Stimulated activated naive CD8-positive, alpha-beta T cell treated with anti-CD3 and anti-CD28 coated beads, Interleukin-15, Interleukin-2, amounts not matched to agents 100 ng/mL and 50 ng/mL, for 24 hours (primary cell): Measurements from ENCODE around the gene TLE3.

ENCODE experiments used
- H3K27ac Mint-ChIP-seq: one replicate; pipeline ENCODE4 v1.8.0; 2021; ENCODE audit warnings: mild to moderate bottlenecking, mixed read lengths
- H3K27me3 Mint-ChIP-seq: one replicate; pipeline ENCODE4 v1.8.0; 2021; ENCODE audit warnings: mixed read lengths
- H3K36me3 Mint-ChIP-seq: one replicate; pipeline ENCODE4 v1.8.0; 2021; ENCODE audit warnings: low read depth, mixed read lengths
- H3K4me1 Mint-ChIP-seq: one replicate; pipeline ENCODE4 v1.8.0; 2021; ENCODE audit warnings: low read depth, mixed read lengths
- H3K4me3 Mint-ChIP-seq: one replicate; pipeline ENCODE4 v1.8.0; 2021; ENCODE audit warnings: mild to moderate bottlenecking, mixed read lengths
- H3K9me3 Mint-ChIP-seq: one replicate; pipeline ENCODE4 v1.8.0; 2021; ENCODE audit warnings: mixed read lengths

TLE3 gene

GRCh38 chr15:70069716-70070115, 28.0 kb downstream of the TLE3 start:
- no peak overlapping the region for H3K4me3 Mint-ChIP-seq
- no peaks in the 10 kb centered on the region for H3K27me3 Mint-ChIP-seq
- H3K36me3 Mint-ChIP-seq = peaks cover 73% of the 10 kb centered on the region
- no peaks in the 10 kb centered on the region for H3K9me3 Mint-ChIP-seq
- H3K4me1 Mint-ChIP-seq = peaks cover 11% of the 10 kb centered on the region
- no peak overlapping the region for H3K27ac Mint-ChIP-seq

- H3K9me3 Mint-ChIP-seq = no peaks in the 10 kb centered on the region
- H3K27me3 Mint-ChIP-seq = no peaks in the 10 kb centered on the region
- H3K4me1 Mint-ChIP-seq = peaks cover 11% of the 10 kb centered on the region
- H3K27ac Mint-ChIP-seq = no peak overlapping the region
- H3K36me3 Mint-ChIP-seq = peaks cover 70% of the 10 kb centered on the region
- no peak overlapping the region for H3K4me3 Mint-ChIP-seq
These were observed 28.7 kb downstream of the TLE3 start for GRCh38 chr15:70068783-70069565.

- no peaks in the 10 kb centered on the region for H3K9me3 Mint-ChIP-seq
- H3K4me3 Mint-ChIP-seq = no peak overlapping the region
- H3K27me3 Mint-ChIP-seq = no peaks in the 10 kb centered on the region
- no peak overlapping the region for H3K27ac Mint-ChIP-seq
- peaks cover 1% of the 10 kb centered on the region for H3K4me1 Mint-ChIP-seq
- H3K36me3 Mint-ChIP-seq = peaks cover 65% of the 10 kb centered on the region
These were observed 30.0 kb downstream of the TLE3 start for GRCh38 chr15:70067681-70068080.

- Mint-ChIP-seq H3K9me3 (no peaks in the 10 kb centered on the region), H3K4me1 (no peaks in the 10 kb centered on the region), H3K27me3 (no peaks in the 10 kb centered on the region), H3K27ac (no peak overlapping the region), H3K36me3 (peaks cover 61% of the 10 kb centered on the region), H3K4me3 (no peak overlapping the region)
These were observed 30.7 kb downstream of the TLE3 start for GRCh38 chr15:70067011-70067410.

DNA sequence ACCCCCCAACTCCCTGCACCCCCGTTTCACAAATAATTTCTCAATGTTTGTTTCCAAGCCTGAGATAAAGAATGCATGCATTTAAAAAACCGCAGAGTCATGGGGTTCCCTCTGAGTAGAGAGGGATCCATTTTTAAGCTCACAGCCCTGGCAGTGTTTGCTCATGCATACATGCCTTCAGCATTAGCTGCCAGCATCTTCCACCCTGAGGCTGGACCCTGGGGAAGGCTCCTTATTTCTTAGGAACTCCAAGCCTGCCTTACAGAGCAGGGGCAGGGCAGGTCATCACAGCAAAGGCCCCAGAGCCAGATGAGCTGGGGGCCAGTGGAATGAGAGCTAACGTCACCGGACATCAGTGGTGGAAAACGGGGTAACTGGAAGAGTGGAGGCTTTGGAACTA, 31.3 kb downstream of the TLE3 start:
- Mint-ChIP-seq H3K4me1 (no peaks in the 10 kb centered on the region), H3K9me3 (no peaks in the 10 kb centered on the region), H3K36me3 (peaks cover 60% of the 10 kb centered on the region), H3K4me3 (no peak overlapping the region), H3K27me3 (no peaks in the 10 kb centered on the region), H3K27ac (no peak overlapping the region)

GRCh38 chr15:70066004-70066403, 31.7 kb downstream of the TLE3 start:
- Mint-ChIP-seq H3K4me1 (no peaks in the 10 kb centered on the region), H3K9me3 (no peaks in the 10 kb centered on the region), H3K36me3 (peaks cover 59% of the 10 kb centered on the region), H3K27ac (no peak overlapping the region), H3K4me3 (no peak overlapping the region), H3K27me3 (no peaks in the 10 kb centered on the region)

DNA sequence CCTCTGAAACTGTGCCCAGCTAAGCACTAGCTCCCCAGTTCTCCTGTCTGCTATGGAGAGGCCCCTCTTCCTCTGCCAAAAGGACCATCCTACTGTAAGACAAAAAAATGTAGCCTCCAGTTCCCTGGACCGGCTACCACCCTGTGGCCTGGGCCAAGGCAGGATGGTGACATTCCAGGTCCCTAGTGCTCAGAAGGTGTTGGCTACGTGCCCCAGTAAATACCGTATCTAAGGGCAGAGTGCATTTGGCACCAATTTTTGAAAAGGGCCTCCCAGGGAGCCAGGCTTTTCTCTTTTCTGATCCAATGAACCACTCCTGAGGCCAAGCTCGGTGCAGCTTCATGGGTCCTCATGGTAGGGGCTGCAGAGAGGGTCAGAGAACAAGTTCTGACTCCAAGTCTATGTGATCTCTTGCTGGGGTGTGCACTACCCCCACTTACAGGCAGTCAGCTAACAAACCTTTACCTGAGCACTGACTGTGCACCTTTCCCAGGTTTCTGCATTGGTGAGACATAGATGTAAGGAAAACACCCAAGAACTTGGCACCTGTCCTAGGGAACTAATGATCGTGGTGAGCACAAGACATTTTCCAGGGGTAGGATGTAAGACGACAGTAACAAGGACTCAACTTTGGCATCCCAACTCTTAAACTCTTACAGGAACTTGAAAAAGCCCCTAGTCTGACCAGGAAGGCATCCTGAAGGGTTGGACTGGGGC, 32.6 kb downstream of the TLE3 start:
- H3K4me1 Mint-ChIP-seq = no peaks in the 10 kb centered on the region
- H3K4me3 Mint-ChIP-seq = no peak overlapping the region
- no peaks in the 10 kb centered on the region for H3K9me3 Mint-ChIP-seq
- no peaks in the 10 kb centered on the region for H3K27me3 Mint-ChIP-seq
- no peak overlapping the region for H3K27ac Mint-ChIP-seq
- peaks cover 57% of the 10 kb centered on the region for H3K36me3 Mint-ChIP-seq

- Mint-ChIP-seq H3K36me3 (peaks cover 55% of the 10 kb centered on the region), H3K27me3 (no peaks in the 10 kb centered on the region), H3K4me1 (no peaks in the 10 kb centered on the region), H3K9me3 (no peaks in the 10 kb centered on the region), H3K4me3 (no peak overlapping the region), H3K27ac (no peak overlapping the region)
These were observed 33.3 kb downstream of the TLE3 start for GRCh38 chr15:70064441-70064840.

- Mint-ChIP-seq H3K36me3 (peaks cover 56% of the 10 kb centered on the region), H3K27ac (no peak overlapping the region), H3K4me3 (no peak overlapping the region), H3K27me3 (no peaks in the 10 kb centered on the region), H3K4me1 (no peaks in the 10 kb centered on the region), H3K9me3 (no peaks in the 10 kb centered on the region)
These were observed 33.7 kb downstream of the TLE3 start for GRCh38 chr15:70063980-70064379.

DNA sequence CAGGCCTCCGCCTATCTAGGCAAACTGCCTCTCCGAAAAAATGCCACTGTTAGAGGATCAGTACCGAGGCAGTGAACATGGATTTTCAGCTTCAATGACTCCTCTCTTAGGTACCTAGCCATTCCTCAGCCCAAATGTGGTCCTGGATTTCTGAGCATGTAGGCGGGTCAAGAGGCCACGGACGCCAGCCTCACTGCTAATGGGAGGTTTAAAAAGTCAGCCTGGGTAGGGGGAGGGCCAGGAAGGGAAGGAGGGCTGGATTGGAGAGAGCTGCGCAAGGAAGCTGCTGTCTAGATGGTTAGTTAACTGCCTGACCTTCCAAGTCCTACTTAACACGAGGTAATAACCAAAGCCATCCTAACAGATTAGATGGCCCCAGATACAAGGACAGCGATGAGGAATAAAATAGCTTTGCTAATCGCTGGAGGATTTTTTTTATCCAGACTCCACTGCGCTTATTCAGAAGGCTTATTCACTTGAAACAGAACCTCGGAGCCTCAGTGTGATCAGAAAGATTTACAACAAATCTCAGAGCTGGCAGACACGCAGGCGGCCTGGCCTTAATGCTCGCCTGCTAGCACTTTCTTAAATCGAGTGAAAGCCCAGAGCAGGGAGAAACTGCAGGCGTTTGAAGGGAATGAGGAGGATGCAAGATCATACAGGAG, 34.3 kb downstream of the TLE3 start:
- no peaks in the 10 kb centered on the region for H3K4me1 Mint-ChIP-seq
- H3K9me3 Mint-ChIP-seq = no peaks in the 10 kb centered on the region
- peaks cover 55% of the 10 kb centered on the region for H3K36me3 Mint-ChIP-seq
- H3K27me3 Mint-ChIP-seq = no peaks in the 10 kb centered on the region
- no peak overlapping the region for H3K27ac Mint-ChIP-seq
- no peak overlapping the region for H3K4me3 Mint-ChIP-seq

GRCh38 chr15:70062321-70062956, 35.3 kb downstream of the TLE3 start:
- Mint-ChIP-seq H3K27me3 (no peaks in the 10 kb centered on the region), H3K4me1 (no peaks in the 10 kb centered on the region), H3K4me3 (no peak overlapping the region), H3K27ac (no peak overlapping the region), H3K36me3 (peaks cover 55% of the 10 kb centered on the region), H3K9me3 (no peaks in the 10 kb centered on the region)

- Mint-ChIP-seq H3K4me3 (no peak overlapping the region), H3K36me3 (peaks cover 50% of the 10 kb centered on the region), H3K9me3 (no peaks in the 10 kb centered on the region), H3K27me3 (no peaks in the 10 kb centered on the region), H3K27ac (no peak overlapping the region), H3K4me1 (no peaks in the 10 kb centered on the region)
These were observed 35.9 kb downstream of the TLE3 start for GRCh38 chr15:70061696-70062270.

DNA sequence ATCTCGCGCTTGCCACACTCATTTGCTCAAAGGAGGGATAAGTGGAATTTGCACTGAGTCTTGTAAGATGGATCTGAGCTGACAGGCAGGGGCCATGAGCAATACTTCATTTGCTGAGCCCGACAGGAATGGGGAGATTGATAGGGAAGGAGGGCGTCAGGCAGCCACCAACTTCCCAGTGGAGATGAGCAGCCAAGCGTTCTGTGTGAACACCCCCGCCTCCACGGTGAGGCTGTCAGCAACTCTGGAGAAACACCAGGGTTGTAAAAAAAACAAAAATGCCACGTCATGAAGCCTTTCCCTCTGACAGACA, 36.8 kb downstream of the TLE3 start:
- Mint-ChIP-seq H3K27ac (no peak overlapping the region), H3K36me3 (peaks cover 44% of the 10 kb centered on the region), H3K27me3 (no peaks in the 10 kb centered on the region), H3K4me3 (no peak overlapping the region), H3K9me3 (no peaks in the 10 kb centered on the region), H3K4me1 (no peaks in the 10 kb centered on the region)

DNA sequence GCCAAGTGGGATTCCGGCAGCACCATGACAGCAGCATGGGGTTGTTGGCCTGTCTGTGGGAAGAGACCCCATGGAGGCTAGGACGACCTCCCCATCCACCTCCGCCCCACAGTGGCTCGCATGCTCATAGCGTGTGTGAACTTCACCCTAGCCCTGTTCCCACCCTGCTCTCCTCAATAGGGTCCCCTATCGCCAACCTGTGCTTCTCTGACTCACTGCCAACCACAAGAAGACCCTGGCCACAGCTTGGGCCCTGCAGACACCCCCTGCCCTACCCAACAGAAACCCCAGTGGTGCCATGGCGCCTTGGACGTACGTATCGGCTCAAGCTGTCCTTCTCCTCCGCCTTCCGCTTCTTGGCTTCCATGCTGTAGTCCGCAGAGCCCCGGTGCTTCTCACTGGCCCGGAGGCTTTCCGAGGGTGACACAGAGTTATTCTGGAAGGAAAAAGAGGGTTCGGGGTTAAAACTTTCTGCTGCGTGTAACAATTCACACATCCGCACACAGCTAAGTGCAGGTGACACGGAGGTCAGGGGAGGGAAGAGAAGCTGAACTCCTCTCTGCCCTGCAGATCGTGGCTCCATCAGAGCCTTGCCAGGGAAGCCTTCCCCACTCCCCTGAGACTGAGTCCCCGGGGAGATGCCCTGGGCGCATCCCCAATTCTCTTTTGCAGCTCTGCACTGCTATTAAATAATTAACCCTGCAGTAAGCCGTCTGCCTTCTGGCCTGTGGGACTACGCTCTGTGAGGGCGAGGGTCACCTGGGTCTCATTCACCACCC, 37.3 kb downstream of the TLE3 start:
- Mint-ChIP-seq H3K9me3 (no peaks in the 10 kb centered on the region), H3K27ac (no peak overlapping the region), H3K27me3 (no peaks in the 10 kb centered on the region), H3K4me3 (no peak overlapping the region), H3K36me3 (peaks cover 44% of the 10 kb centered on the region), H3K4me1 (no peaks in the 10 kb centered on the region)
